Measurements from ENCODE around the gene SMYD3. TPM values are rescaled to one million over a fixed set of nuclear protein-coding genes. Genes with fewer than 3 reads are reported as not detected.

Gene SMYD3
- total RNA-seq, 2 donors from 2014 or later: 8.8 to 19.0 TPM

- ATAC-seq (ENCODE audit: insufficient number of reproducible peaks, low FRiP score, low read depth) (no peak), DNase-seq (ENCODE audit: low spot score) (no peak)
- Histone ChIP-seq H3K4me3 (no peak overlapping the region), H3K36me3 (no peaks in the 10 kb centered on the region), H3K4me1 (ENCODE audit: control insufficient read depth in 1 of 2, low read depth in 2 of 2) (peaks cover 0 to 8% of the 10 kb centered on the region in 2 donors), H3K27me3 (replicated peaks; ENCODE audit: insufficient read depth) (no peaks in the 10 kb centered on the region), H3K27ac (no peak overlapping the region), H3K9me3 (no peaks in the 10 kb centered on the region)
- no peak for TF ChIP-seq CTCF (IDR thresholded peaks at IDR 0.05)
Observed at GRCh38 chr1:246092136-246092535, 414.9 kb downstream of the SMYD3 start.

GRCh38 chr1:246091477-246091876 is 415.6 kb downstream of the SMYD3 start:
- H3K27me3 ChIP-seq (replicated peaks; ENCODE audit: insufficient read depth): no peaks in the 10 kb centered on the region
- no peak for ATAC-seq (ENCODE audit: insufficient number of reproducible peaks, low FRiP score, low read depth)
- no peaks in the 10 kb centered on the region for H3K9me3 ChIP-seq
- H3K36me3 ChIP-seq: no peaks in the 10 kb centered on the region
- no peak for TF ChIP-seq CTCF (IDR thresholded peaks at IDR 0.05)
- no peak for DNase-seq (ENCODE audit: low spot score)
- peaks cover 0 to 8% of the 10 kb centered on the region in 2 donors for H3K4me1 ChIP-seq (ENCODE audit: control insufficient read depth in 1 of 2, low read depth in 2 of 2)
- H3K27ac ChIP-seq: no peak overlapping the region
- H3K4me3 ChIP-seq: no peak overlapping the region

- ATAC-seq (ENCODE audit: insufficient number of reproducible peaks, low FRiP score, low read depth): no peak
- peaks cover 0 to 8% of the 10 kb centered on the region in 2 donors for H3K4me1 ChIP-seq (ENCODE audit: control insufficient read depth in 1 of 2, low read depth in 2 of 2)
- H3K27ac ChIP-seq: no peak overlapping the region
- no peak overlapping the region for H3K4me3 ChIP-seq
- H3K36me3 ChIP-seq: no peaks in the 10 kb centered on the region
- no peak for TF ChIP-seq CTCF (IDR thresholded peaks at IDR 0.05)
- H3K9me3 ChIP-seq: no peaks in the 10 kb centered on the region
- no peaks in the 10 kb centered on the region for H3K27me3 ChIP-seq (replicated peaks; ENCODE audit: insufficient read depth)
- DNase-seq (ENCODE audit: low spot score): no peak
Observed at GRCh38 chr1:246086191-246086590, 420.9 kb downstream of the SMYD3 start.

GRCh38 chr1:246083416-246083815 is 423.7 kb downstream of the SMYD3 start:
- Histone ChIP-seq H3K27ac (no peak overlapping the region), H3K4me3 (no peak overlapping the region), H3K27me3 (replicated peaks; ENCODE audit: insufficient read depth) (no peaks in the 10 kb centered on the region), H3K4me1 (ENCODE audit: control insufficient read depth in 1 of 2, low read depth in 2 of 2) (no peaks in the 10 kb centered on the region), H3K9me3 (no peaks in the 10 kb centered on the region), H3K36me3 (no peaks in the 10 kb centered on the region)
- ATAC-seq (ENCODE audit: insufficient number of reproducible peaks, low FRiP score, low read depth): no peak
- no peak for DNase-seq (ENCODE audit: low spot score)
- TF ChIP-seq CTCF (IDR thresholded peaks at IDR 0.05): no peak

GRCh38 chr1:246081856-246082668 is 425.0 kb downstream of the SMYD3 start:
- Histone ChIP-seq H3K9me3 (no peaks in the 10 kb centered on the region), H3K36me3 (no peaks in the 10 kb centered on the region), H3K4me1 (ENCODE audit: control insufficient read depth in 1 of 2, low read depth in 2 of 2) (no peaks in the 10 kb centered on the region), H3K27me3 (replicated peaks; ENCODE audit: insufficient read depth) (no peaks in the 10 kb centered on the region), H3K4me3 (no peak overlapping the region), H3K27ac (no peak overlapping the region)
- ATAC-seq (ENCODE audit: insufficient number of reproducible peaks, low FRiP score, low read depth): no peak
- no peak for TF ChIP-seq CTCF (IDR thresholded peaks at IDR 0.05)
- DNase-seq (ENCODE audit: low spot score): no peak
